ENCODE results near the gene SHROOM4.

Gene SHROOM4

GRCh38 chrX:50779694-50780093 is 34.3 kb downstream of the SHROOM4 start:
- DNase-seq (ENCODE audit: low read depth): no peak
- no peak overlapping the region for H3K4me3 ChIP-seq (ENCODE audit: low read length)
- no peak for TF ChIP-seq CTCF (conservative IDR thresholded peaks at IDR 0.05; ENCODE audit: low read depth, low read length)

- DNase-seq (ENCODE audit: low read depth): no peak
- no peak for TF ChIP-seq CTCF (conservative IDR thresholded peaks at IDR 0.05; ENCODE audit: low read depth, low read length)
- H3K4me3 ChIP-seq (ENCODE audit: low read length): no peak overlapping the region
Measured at GRCh38 chrX:50778272-50778671, 35.7 kb downstream of the SHROOM4 start.

- no peak for DNase-seq (ENCODE audit: low read depth)
- H3K4me3 ChIP-seq (ENCODE audit: low read length): no peak overlapping the region
Measured at GRCh38 chrX:50776248-50776647, 37.7 kb downstream of the SHROOM4 start.

GRCh38 chrX:50771382-50771781 is 42.6 kb downstream of the SHROOM4 start:
- DNase-seq (ENCODE audit: low read depth): no peak
- no peak for TF ChIP-seq CTCF (conservative IDR thresholded peaks at IDR 0.05; ENCODE audit: low read depth, low read length)
- no peak overlapping the region for H3K4me3 ChIP-seq (ENCODE audit: low read length)

More at GRCh38 chrX:50776248-50776647, 37.7 kb downstream of the SHROOM4 start:
- TF ChIP-seq CTCF (conservative IDR thresholded peaks at IDR 0.05; ENCODE audit: low read depth, low read length): no peak

- no peak overlapping the region for H3K4me3 ChIP-seq (ENCODE audit: low read length)
- no peak for TF ChIP-seq CTCF (conservative IDR thresholded peaks at IDR 0.05; ENCODE audit: low read depth, low read length)
- no peak for DNase-seq (ENCODE audit: low read depth)
Measured at GRCh38 chrX:50770702-50771101, 43.3 kb downstream of the SHROOM4 start.

GRCh38 chrX:50769389-50770063 is 44.5 kb downstream of the SHROOM4 start:
- no peak for DNase-seq (ENCODE audit: low read depth)
- no peak for TF ChIP-seq CTCF (conservative IDR thresholded peaks at IDR 0.05; ENCODE audit: low read depth, low read length)
- H3K4me3 ChIP-seq (ENCODE audit: low read length): no peak overlapping the region

- no peak for TF ChIP-seq CTCF (conservative IDR thresholded peaks at IDR 0.05; ENCODE audit: low read depth, low read length)
- no peak for DNase-seq (ENCODE audit: low read depth)
Measured at GRCh38 chrX:50768801-50769200, 45.2 kb downstream of the SHROOM4 start.

More at GRCh38 chrX:50768801-50769200, 45.2 kb downstream of the SHROOM4 start:
- H3K4me3 ChIP-seq (ENCODE audit: low read length): no peak overlapping the region

Measured in retinal pigment epithelial cell (primary cell).